OCI-LY1 (cell line): ENCODE results near the gene GALNT13.
"Not testable (repeated sequence)": the region's sequence is repeated elsewhere in the genome, so short reads cannot be mapped to it uniquely, and the experiment has no call there.

ENCODE experiments used
- H2AFZ ChIP-seq: fragments of 200-600 bp; sonication (generic), shearing (Covaris generic); 2 replicates; pipeline ENCODE4 v1.6.0; 2014; ENCODE audit warnings: antibody characterized with exemption, mild to moderate bottlenecking, low read length
- H3F3A ChIP-seq: fragments of 200-600 bp; sonication (generic), shearing (Covaris generic); 2 replicates; pipeline ENCODE4 v1.6.0; 2014; ENCODE audit warnings: mild to moderate bottlenecking, antibody characterized with exemption, low read length, moderate library complexity; ENCODE audit not compliant: insufficient read depth
- H3K27ac ChIP-seq: fragments of 200-600 bp; sonication (generic); 2 replicates; pipeline ENCODE4 v1.5.1; 2014; ENCODE audit warnings: low read length, mixed run types, mild to moderate bottlenecking, low read depth; ENCODE audit not compliant: poor library complexity, severe bottlenecking
- H3K27me3 ChIP-seq: fragments of 200-600 bp; sonication (generic); 2 replicates; pipeline ENCODE4 v1.6.0; 2014; ENCODE audit warnings: antibody characterized with exemption, mild to moderate bottlenecking, low read length, moderate library complexity; ENCODE audit not compliant: insufficient read depth
- H3K36me3 ChIP-seq: fragments of 200-600 bp; sonication (generic); 2 replicates; pipeline ENCODE4 v1.6.1; 2014; ENCODE audit warnings: mild to moderate bottlenecking, antibody characterized with exemption, low read length, moderate library complexity, mixed read lengths; ENCODE audit not compliant: insufficient read depth
- H3K4me1 ChIP-seq: fragments of 200-600 bp; sonication (generic); 2 replicates; pipeline ENCODE4 v1.5.1; 2014; ENCODE audit warnings: mild to moderate bottlenecking, low read length, moderate library complexity; ENCODE audit not compliant: insufficient read depth, severe bottlenecking
- H3K4me2 ChIP-seq: fragments of 200-600 bp; sonication (generic), shearing (Covaris generic); 2 replicates; pipeline ENCODE4 v1.6.1; 2014; ENCODE audit warnings: low read length
- H3K4me3 ChIP-seq: fragments of 200-600 bp; sonication (generic); 2 replicates; pipeline ENCODE4 v1.5.1; 2014; ENCODE audit warnings: low read length, low read depth, mild to moderate bottlenecking, mixed read lengths; ENCODE audit not compliant: poor library complexity, severe bottlenecking
- H3K79me2 ChIP-seq: fragments of 200-600 bp; shearing (Covaris generic); 2 replicates; pipeline ENCODE4 v1.6.1; 2016; ENCODE audit warnings: mixed run types, low read length, mixed read lengths; ENCODE audit not compliant: insufficient read depth
- H3K9ac ChIP-seq: fragments of 200-600 bp; sonication (generic), shearing (Covaris generic); 2 replicates; pipeline ENCODE4 v1.6.1; 2014; ENCODE audit warnings: mild to moderate bottlenecking, low read length, mixed read lengths
- H3K9me2 ChIP-seq: fragments of 200-600 bp; sonication (generic), shearing (Covaris generic); 2 replicates; pipeline ENCODE4 v1.6.1; 2014; ENCODE audit warnings: low read depth, mild to moderate bottlenecking, low read length, mixed read lengths
- H3K9me3 ChIP-seq: fragments of 200-600 bp; shearing (Covaris generic); 2 replicates; pipeline ENCODE4 v1.6.1; 2014; ENCODE audit warnings: low read length, mixed read lengths
- H4K20me1 ChIP-seq: fragments of 200-600 bp; sonication (generic), shearing (Covaris generic); 2 replicates; pipeline ENCODE4 v1.6.0; 2016; ENCODE audit warnings: mild to moderate bottlenecking, low read length; ENCODE audit not compliant: insufficient read depth
- CTCF ChIP-seq: fragments of 200-600 bp; sonication (generic), shearing (Covaris generic); IDR thresholded peaks from 2 replicates; pipeline ENCODE4 v1.5.1; 2017; ENCODE audit warnings: mild to moderate bottlenecking, antibody characterized with exemption, low read length, moderate library complexity, mixed read lengths
- EZH2 ChIP-seq: fragments of 200-600 bp; sonication (generic), shearing (Covaris generic); IDR thresholded peaks from 2 replicates; pipeline ENCODE4 v1.8.0; 2017; ENCODE audit warnings: borderline replicate concordance, mixed run types, mild to moderate bottlenecking, antibody characterized with exemption, low read length, moderate library complexity, mixed read lengths

GALNT13 gene

GRCh38 chr2:154462634-154463033 lies 590.9 kb downstream of the GALNT13 start:
- H4K20me1 ChIP-seq: no peaks in the 10 kb centered on the region
- no peak overlapping the region for H2AFZ ChIP-seq
- H3K79me2 ChIP-seq: no peaks in the 10 kb centered on the region
- H3K9ac ChIP-seq: no peak overlapping the region
- no peaks in the 10 kb centered on the region for H3K27me3 ChIP-seq
- TF ChIP-seq EZH2 (no peak), CTCF (no peak)
- H3K27ac ChIP-seq: no peak overlapping the region
- H3K4me2 ChIP-seq: no peak overlapping the region
- H3K4me1 ChIP-seq: no peaks in the 10 kb centered on the region
- H3F3A ChIP-seq: no peaks in the 10 kb centered on the region
- H3K36me3 ChIP-seq: no peaks in the 10 kb centered on the region
- no peak overlapping the region for H3K4me3 ChIP-seq
- H3K9me2 ChIP-seq: no peaks in the 10 kb centered on the region
- no peaks in the 10 kb centered on the region for H3K9me3 ChIP-seq

DNA sequence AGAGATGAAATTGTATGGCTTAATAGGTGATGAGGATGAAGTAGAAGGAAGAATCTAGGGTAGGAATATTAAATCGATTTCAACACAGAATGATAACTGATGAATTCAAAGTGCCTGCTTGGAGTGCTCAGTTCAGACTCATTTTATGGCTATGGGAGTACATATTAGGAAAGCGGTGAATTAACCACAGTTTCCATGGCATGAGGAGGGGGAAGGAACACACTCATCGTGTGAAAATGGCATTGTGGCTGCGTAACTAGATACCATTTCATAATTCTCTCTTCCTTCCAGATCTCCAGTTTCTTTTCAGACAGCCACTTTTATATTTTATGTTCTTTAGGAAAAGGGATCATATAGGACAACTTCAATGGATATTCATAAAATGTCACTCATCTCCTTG lies 594.5 kb downstream of the GALNT13 start:
- TF ChIP-seq CTCF (no peak), EZH2 (no peak)
- H3K4me2 ChIP-seq: no peak overlapping the region
- H3K9me3 ChIP-seq: no peaks in the 10 kb centered on the region
- H3K36me3 ChIP-seq: no peaks in the 10 kb centered on the region
- no peak overlapping the region for H2AFZ ChIP-seq
- no peaks in the 10 kb centered on the region for H3K27me3 ChIP-seq
- no peak overlapping the region for H3K9ac ChIP-seq
- H3K4me1 ChIP-seq: no peaks in the 10 kb centered on the region
- H3K79me2 ChIP-seq: no peaks in the 10 kb centered on the region
- H3K4me3 ChIP-seq: no peak overlapping the region
- no peaks in the 10 kb centered on the region for H3K9me2 ChIP-seq
- no peak overlapping the region for H3K27ac ChIP-seq
- no peaks in the 10 kb centered on the region for H3F3A ChIP-seq
- H4K20me1 ChIP-seq: no peaks in the 10 kb centered on the region

GRCh38 chr2:154470376-154470775 lies 598.7 kb downstream of the GALNT13 start:
- H3K27me3 ChIP-seq: no peaks in the 10 kb centered on the region
- no peaks in the 10 kb centered on the region for H3F3A ChIP-seq
- no peaks in the 10 kb centered on the region for H4K20me1 ChIP-seq
- H3K4me1 ChIP-seq: no peaks in the 10 kb centered on the region
- H3K79me2 ChIP-seq: no peaks in the 10 kb centered on the region
- H3K36me3 ChIP-seq: no peaks in the 10 kb centered on the region
- H3K4me2 ChIP-seq: no peak overlapping the region
- H2AFZ ChIP-seq: no peak overlapping the region
- H3K27ac ChIP-seq: no peak overlapping the region
- no peaks in the 10 kb centered on the region; the same call in 1 of the 2 replicates for H3K9me3 ChIP-seq
- no peak for TF ChIP-seq EZH2
- TF ChIP-seq CTCF: no peak
- no peaks in the 10 kb centered on the region for H3K9me2 ChIP-seq
- H3K4me3 ChIP-seq: no peak overlapping the region
- H3K9ac ChIP-seq: no peak overlapping the region

- not testable (repeated sequence) for H3K36me3 ChIP-seq, H3K27me3 ChIP-seq, H3K9me3 ChIP-seq, H3K9me2 ChIP-seq, H3K79me2 ChIP-seq, H3K27ac ChIP-seq, H2AFZ ChIP-seq, H3F3A ChIP-seq, H4K20me1 ChIP-seq, H3K4me2 ChIP-seq, H3K9ac ChIP-seq, H3K4me3 ChIP-seq, H3K4me1 ChIP-seq
Measured at GRCh38 chr2:154471492-154471891, 599.8 kb downstream of the GALNT13 start.
